GM12878 (cell line): ENCODE data around the gene GABRR3.

Source experiments
- EP300 ChIP-seq, 2 experiments: fragments of 150-350 bp in 1 of 2; IDR thresholded peaks; 2 replicates each; pipeline ENCODE4 v1.6.1; 2011 to 2012; ENCODE audit warnings: low read depth in 2 of 2, low read length in 2 of 2, borderline replicate concordance in 1 of 2, improper control_type of control experiment in 1 of 2, inconsistent platforms in 1 of 2; ENCODE audit not compliant: control insufficient read depth in 1 of 2
- JUNB ChIP-seq: IDR thresholded peaks from 2 replicates; pipeline ENCODE4 v1.6.1; 2016; ENCODE audit warnings: antibody characterized with exemption, mild to moderate bottlenecking
- NFYB ChIP-seq: IDR thresholded peaks from 2 replicates; pipeline ENCODE4 v1.6.1; 2011; ENCODE audit warnings: low read depth, mild to moderate bottlenecking, low read length, improper control_type of control experiment, moderate library complexity; ENCODE audit not compliant: insufficient read depth
- NR2F1 ChIP-seq: fragments of 450-650 bp; conservative IDR thresholded peaks from 2 replicates; pipeline ENCODE4 v1.6.1; 2017; ENCODE audit warnings: mild to moderate bottlenecking
- POLR2A ChIP-seq: IDR thresholded peaks from 2 replicates; pipeline ENCODE4 v1.6.1; 2011; ENCODE audit warnings: low read depth, mild to moderate bottlenecking, low read length
- TF ChIP-seq, protein P1 (sequence below), 3 experiments: IDR thresholded peaks in 2 of 3; conservative IDR thresholded peaks in 1 of 3; 2 replicates each; pipeline ENCODE4 v1.5.1; 2011; ENCODE audit warnings: low read depth in 3 of 3, low read length in 3 of 3, mild to moderate bottlenecking in 3 of 3, control low read depth in 2 of 3, moderate library complexity in 2 of 3, inconsistent platforms in 1 of 3, mixed read lengths in 1 of 3; ENCODE audit not compliant: control insufficient read depth in 2 of 3, insufficient read depth in 1 of 3; ENCODE audit errors: extremely low read depth in 1 of 3

DNA sequence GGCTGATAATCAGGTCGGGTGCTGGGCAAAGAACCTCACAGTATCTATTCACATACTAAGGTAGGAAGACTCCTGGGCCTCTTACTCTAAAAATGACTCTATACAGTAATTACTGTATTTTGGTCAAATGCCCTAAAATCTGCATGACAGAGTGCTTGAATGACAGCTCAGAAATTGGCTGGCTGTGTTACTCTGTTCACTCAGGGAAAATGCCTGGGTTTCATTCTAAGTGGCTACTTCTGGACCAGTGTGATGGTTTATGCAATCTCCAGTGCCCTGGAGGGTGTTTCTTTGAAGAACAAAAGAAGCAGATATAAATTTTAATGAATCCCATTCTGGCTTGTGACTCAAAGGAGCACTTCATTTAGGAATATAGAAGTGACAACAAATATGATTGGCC lies 2.2 kb downstream of the GABRR3 start:
- no peak for TF ChIP-seq NR2F1
- TF ChIP-seq, protein P1, sequence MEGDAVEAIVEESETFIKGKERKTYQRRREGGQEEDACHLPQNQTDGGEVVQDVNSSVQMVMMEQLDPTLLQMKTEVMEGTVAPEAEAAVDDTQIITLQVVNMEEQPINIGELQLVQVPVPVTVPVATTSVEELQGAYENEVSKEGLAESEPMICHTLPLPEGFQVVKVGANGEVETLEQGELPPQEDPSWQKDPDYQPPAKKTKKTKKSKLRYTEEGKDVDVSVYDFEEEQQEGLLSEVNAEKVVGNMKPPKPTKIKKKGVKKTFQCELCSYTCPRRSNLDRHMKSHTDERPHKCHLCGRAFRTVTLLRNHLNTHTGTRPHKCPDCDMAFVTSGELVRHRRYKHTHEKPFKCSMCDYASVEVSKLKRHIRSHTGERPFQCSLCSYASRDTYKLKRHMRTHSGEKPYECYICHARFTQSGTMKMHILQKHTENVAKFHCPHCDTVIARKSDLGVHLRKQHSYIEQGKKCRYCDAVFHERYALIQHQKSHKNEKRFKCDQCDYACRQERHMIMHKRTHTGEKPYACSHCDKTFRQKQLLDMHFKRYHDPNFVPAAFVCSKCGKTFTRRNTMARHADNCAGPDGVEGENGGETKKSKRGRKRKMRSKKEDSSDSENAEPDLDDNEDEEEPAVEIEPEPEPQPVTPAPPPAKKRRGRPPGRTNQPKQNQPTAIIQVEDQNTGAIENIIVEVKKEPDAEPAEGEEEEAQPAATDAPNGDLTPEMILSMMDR (IDR thresholded peaks at IDR 0.05 in 2 of 3, conservative IDR thresholded peaks at IDR 0.05 in 1 of 3; ENCODE audit: control insufficient read depth in 2 of 3, extremely low read depth in 1 of 3, insufficient read depth in 1 of 3, low read depth in 3 of 3, low read length in 3 of 3): no peak
- TF ChIP-seq POLR2A: no peak
- no peak for TF ChIP-seq EP300 (IDR thresholded peaks at IDR 0.05; ENCODE audit: borderline replicate concordance in 1 of 2, control insufficient read depth in 1 of 2, low read depth in 2 of 2, low read length in 2 of 2)
- TF ChIP-seq JUNB: no peak
- no peak for TF ChIP-seq NFYB
